ENCODE measurements around the gene MAMDC4. TPM values are rescaled to one million over a fixed set of nuclear protein-coding genes. Genes with fewer than 3 reads are reported as not detected.

The MAMDC4 gene
- total and polyA plus RNA-seq, 2 of the 13 experiments (the other 11 are each of a cell fraction or from before 2014, with no cell fraction given) = 6.0 to 6.8 TPM

GRCh38 chr9:136840877-136841645 is 11.1 kb upstream of the MAMDC4 start (continued):
- TF ChIP-seq ZNF780A (CRISPR knock-in tag; IDR thresholded peaks at IDR 0.05) (no peak), ZNF274 (CRISPR knock-in tag; IDR thresholded peaks at IDR 0.05) (0 out of 2 replicates have a peak, but pooled peaks have one; percentile 28), THYN1 (CRISPR knock-in tag; IDR thresholded peaks at IDR 0.05; ENCODE audit: borderline replicate concordance, low read depth) (no peak), CHD4 (IDR thresholded peaks at IDR 0.05; ENCODE audit: borderline replicate concordance, low read length) (no peak), NFIB (CRISPR knock-in tag; IDR thresholded peaks at IDR 0.05; ENCODE audit: borderline replicate concordance) (no peak), PITX1 (CRISPR knock-in tag; IDR thresholded peaks at IDR 0.05) (no peak), ZNF766 (CRISPR knock-in tag; IDR thresholded peaks at IDR 0.05; ENCODE audit: borderline replicate concordance) (no peak), ONECUT2 (CRISPR knock-in tag; IDR thresholded peaks at IDR 0.05) (no peak), ZNF782 (CRISPR knock-in tag; IDR thresholded peaks at IDR 0.05; ENCODE audit: borderline replicate concordance) (0 out of 2 replicates have a peak, but pooled peaks have one; percentile 77), FOXO1 (CRISPR knock-in tag; IDR thresholded peaks at IDR 0.05) (no peak), ZNF20 (CRISPR knock-in tag; IDR thresholded peaks at IDR 0.05) (no peak), ZFYVE20 (CRISPR knock-in tag; IDR thresholded peaks at IDR 0.05; ENCODE audit: borderline replicate concordance, low read depth) (no peak), NFE2L2 (IDR thresholded peaks at IDR 0.05; ENCODE audit: low read length) (no peak), ZNF350 (CRISPR knock-in tag; IDR thresholded peaks at IDR 0.05; ENCODE audit: borderline replicate concordance, low read depth) (peak; percentile 62; the same call in 1 of the 2 replicates), SRF (IDR thresholded peaks at IDR 0.05; ENCODE audit: low read depth, low read length) (no peak), ZNF879 (CRISPR knock-in tag; IDR thresholded peaks at IDR 0.05) (0 out of 2 replicates have a peak, but pooled peaks have one; percentile 30), ZC3H4 (CRISPR knock-in tag; IDR thresholded peaks at IDR 0.05; ENCODE audit: borderline replicate concordance) (no peak), ZNF639 (CRISPR knock-in tag; conservative IDR thresholded peaks at IDR 0.05) (no peak), HHEX (CRISPR knock-in tag; IDR thresholded peaks at IDR 0.05) (no peak), ZNF317 (CRISPR knock-in tag; IDR thresholded peaks at IDR 0.05) (0 out of 2 replicates have a peak, but pooled peaks have one; percentile 29), BCL6 (CRISPR knock-in tag; IDR thresholded peaks at IDR 0.05) (no peak), MAF1 (CRISPR knock-in tag; IDR thresholded peaks at IDR 0.05; ENCODE audit: borderline replicate concordance) (no peak), MLXIP (CRISPR knock-in tag; IDR thresholded peaks at IDR 0.05; ENCODE audit: borderline replicate concordance) (no peak), GABPB1 (CRISPR knock-in tag; IDR thresholded peaks at IDR 0.05) (0 out of 2 replicates have a peak, but pooled peaks have one; percentile 45), ZNF264 (CRISPR knock-in tag; IDR thresholded peaks at IDR 0.05) (no peak), HNRNPLL (IDR thresholded peaks at IDR 0.05; ENCODE audit: low read depth, low read length, poor library complexity, severe bottlenecking) (no peak)
